Thyroid gland (tissue), 4 donors: ENCODE measurements around the gene LGALS7B. TPM values are rescaled to one million over a fixed set of nuclear protein-coding genes. Genes with fewer than 3 reads are reported as not detected.

ENCODE experiments used
- DNase-seq, 2 donors: peaks; one replicate each; pipeline ENCODE4 v3.0.0-alpha.2; 2019
- H3K27ac ChIP-seq, 3 donors: fragments of 200-600 bp; sonication (generic); 1 replicate in 2 of 3; 2 replicates in 1 of 3; pipeline ENCODE4 v1.5.1; 2016 to 2019; ENCODE audit warnings: mild to moderate bottlenecking in 1 of 3, moderate library complexity in 1 of 3
- H3K27me3 ChIP-seq: fragments of 200-600 bp; sonication (generic); one replicate; pipeline ENCODE4 v1.5.1; 2019
- H3K36me3 ChIP-seq, 2 donors: fragments of 200-600 bp; sonication (generic); one replicate each; pipeline ENCODE4 v1.5.1; 2016 to 2019
- H3K4me1 ChIP-seq, 2 donors: fragments of 200-600 bp; sonication (generic); one replicate each; pipeline ENCODE4 v1.5.1; 2017 to 2019
- H3K4me3 ChIP-seq, 3 donors: fragments of 200-600 bp; sonication (generic); replicated peaks in 1 of 3; 1 replicate in 2 of 3; 2 replicates in 1 of 3; pipeline ENCODE4 v1.5.1; 2016; ENCODE audit warnings: mild to moderate bottlenecking in 1 of 3
- H3K9me3 ChIP-seq: fragments of 200-600 bp; sonication (generic); one replicate; pipeline ENCODE4 v1.5.1; 2017
- CTCF ChIP-seq, 6 experiments: fragments of 200-600 bp in 3 of 6; fragments of 450-650 bp in 3 of 6; sonication (generic) in 3 of 6; IDR thresholded peaks; one replicate each; pipeline ENCODE4 v1.5.1; 2016 to 2019; ENCODE audit warnings: antibody characterized with exemption in 6 of 6, mild to moderate bottlenecking in 2 of 6, inconsistent platforms in 1 of 6, moderate library complexity in 1 of 6
- POLR2A ChIP-seq, 2 donors: fragments of 450-650 bp; IDR thresholded peaks; one replicate each; pipeline ENCODE4 v1.6.1; 2017; ENCODE audit warnings: antibody characterized with exemption in 2 of 2, mild to moderate bottlenecking in 2 of 2, moderate library complexity in 1 of 2
- WGBS, 2 donors: methylation state at CpG; one replicate each; pipeline ENCODE4 v1.1.5; 2017; 5-methylcytosine and 5-hydroxymethylcytosine counted together
- intact Hi-C: fragments of 100-400 bp; cut with DNase I; formaldehyde crosslinking; loops from one replicate; pipeline ENCODE4 v1.15.1; 2023
- total RNA-seq, 4 donors: library from RNA; depleted of rRNA; stranded (reverse); fragments of >200 nt; gene quantifications; one replicate each; pipeline ENCODE4 v1.2.3, GENCODE V29; 2016

The LGALS7B gene
- total RNA-seq, 4 donors from 2014 or later, result not detected

GRCh38 chr19:38742296-38742695, 46.7 kb upstream of the LGALS7B start:
- no peak for DNase-seq
- Histone ChIP-seq H3K36me3 (no peaks in the 10 kb centered on the region), H3K4me3 (no peak overlapping the region), H3K4me1 (no peaks in the 10 kb centered on the region), H3K27me3 (no peaks in the 10 kb centered on the region), H3K27ac (no peak overlapping the region), H3K9me3 (no peaks in the 10 kb centered on the region)
- TF ChIP-seq POLR2A (IDR thresholded peaks at IDR 0.05) (no peak), CTCF (IDR thresholded peaks at IDR 0.05) (no peak)
- WGBS, 2 donors, result 93 to 94% methylated on average over 9 of the region's 9 CpGs
- intact Hi-C loops, result no loop called here

GRCh38 chr19:38742906-38743305, 46.1 kb upstream of the LGALS7B start:
- 84 to 88% methylated on average over 6 of the region's 6 CpGs for WGBS, 2 donors
- TF ChIP-seq POLR2A (IDR thresholded peaks at IDR 0.05), result no peak
- TF ChIP-seq CTCF (IDR thresholded peaks at IDR 0.05), result no peak

GRCh38 chr19:38743394-38744297, 45.4 kb upstream of the LGALS7B start:
- no peaks in the 10 kb centered on the region for H3K36me3 ChIP-seq
- H3K4me3 ChIP-seq, result no peak overlapping the region
- H3K27ac ChIP-seq, result no peak overlapping the region
- no peaks in the 10 kb centered on the region for H3K4me1 ChIP-seq
- DNase-seq, result no peak
- no peaks in the 10 kb centered on the region for H3K27me3 ChIP-seq
- H3K9me3 ChIP-seq, result no peaks in the 10 kb centered on the region
- 68 to 82% methylated on average over 9 to 15 of the region's 20 CpGs for WGBS, 2 donors
- intact Hi-C loops, result no loop called here
- TF ChIP-seq POLR2A (IDR thresholded peaks at IDR 0.05) (no peak), CTCF (IDR thresholded peaks at IDR 0.05) (no peak)

More at GRCh38 chr19:38742906-38743305, 46.1 kb upstream of the LGALS7B start:
- Histone ChIP-seq H3K4me1 (no peaks in the 10 kb centered on the region), H3K27me3 (no peaks in the 10 kb centered on the region), H3K36me3 (no peaks in the 10 kb centered on the region), H3K4me3 (no peak overlapping the region), H3K27ac (no peak overlapping the region), H3K9me3 (no peaks in the 10 kb centered on the region)
- no peak for DNase-seq
- intact Hi-C loops, result no loop called here

GRCh38 chr19:38744298-38744681, 44.7 kb upstream of the LGALS7B start, which contains the start of gene CAPN12:
Gene CAPN12, minus strand, starts transcription at chr19:38744474. Its CDS starts 309 bp downstream, at chr19:38744165.
- WGBS, 2 donors, result 80 to 86% methylated on average over 8 to 10 of the region's 10 CpGs
- Histone ChIP-seq H3K36me3 (no peaks in the 10 kb centered on the region), H3K9me3 (no peaks in the 10 kb centered on the region), H3K4me3 (no peak within 1 kb of the TSS), H3K27me3 (no peaks in the 10 kb centered on the region), H3K4me1 (no peaks in the 10 kb centered on the region), H3K27ac (no peak within 1 kb of the TSS)
- intact Hi-C loops, result no loop called here
- TF ChIP-seq POLR2A (IDR thresholded peaks at IDR 0.05) (no peak), CTCF (IDR thresholded peaks at IDR 0.05) (no peak)
- no peak for DNase-seq

GRCh38 chr19:38744874-38745273, 44.1 kb upstream of the LGALS7B start:
- no peaks in the 10 kb centered on the region for H3K27me3 ChIP-seq
- no peak overlapping the region for H3K4me3 ChIP-seq
- H3K9me3 ChIP-seq, result no peaks in the 10 kb centered on the region
- no peak overlapping the region for H3K27ac ChIP-seq
- TF ChIP-seq CTCF (IDR thresholded peaks at IDR 0.05) (no peak), POLR2A (IDR thresholded peaks at IDR 0.05) (no peak)
- intact Hi-C loops, result no loop called here
- DNase-seq, result no peak
- no peaks in the 10 kb centered on the region for H3K36me3 ChIP-seq
- H3K4me1 ChIP-seq, result no peaks in the 10 kb centered on the region
- 86 to 93% methylated on average over 6 of the region's 6 CpGs for WGBS, 2 donors
